Stimulated activated CD4-positive, alpha-beta T cell treated with anti-CD3 and anti-CD28 coated beads, Interleukin-4, amount 100 ng/mL, for 1 hour (primary cell): ENCODE results near the gene CNOT6L.

ENCODE experiments used
- DNase-seq: peaks from one replicate; pipeline ENCODE4 v3.0.0-alpha.2; 2020

The CNOT6L gene

GRCh38 chr4:77710059-77710458 is 109.1 kb downstream of the CNOT6L start:
- DNase-seq: no peak

GRCh38 chr4:77706717-77707116 is 112.5 kb downstream of the CNOT6L start:
- DNase-seq: no peak

- DNase-seq: no peak
Measured at GRCh38 chr4:77703666-77704065, 115.5 kb downstream of the CNOT6L start.

GRCh38 chr4:77701121-77701520 is 118.0 kb downstream of the CNOT6L start:
- no peak for DNase-seq

- DNase-seq: no peak
Measured at GRCh38 chr4:77699731-77700210, 119.4 kb downstream of the CNOT6L start.

- no peak for DNase-seq
Measured at GRCh38 chr4:77697860-77698590, 121.1 kb downstream of the CNOT6L start.

- no peak for DNase-seq
Measured at GRCh38 chr4:77695774-77696173, 123.4 kb downstream of the CNOT6L start.

- DNase-seq: no peak
Measured at GRCh38 chr4:77692847-77693432, 126.2 kb downstream of the CNOT6L start.

- DNase-seq: no peak
Measured at GRCh38 chr4:77681792-77682191, 137.4 kb downstream of the CNOT6L start.

GRCh38 chr4:77676842-77677241 is 142.3 kb downstream of the CNOT6L start:
- DNase-seq: no peak

GRCh38 chr4:77671051-77671450 is 148.1 kb downstream of the CNOT6L start:
- DNase-seq: no peak

GRCh38 chr4:77669946-77670590 is 149.1 kb downstream of the CNOT6L start:
- DNase-seq: no peak

- DNase-seq: no peak
Measured at GRCh38 chr4:77665381-77666069, 153.6 kb downstream of the CNOT6L start.
